Measurements from ENCODE around the gene OR8B4. TPM values are rescaled to one million over a fixed set of nuclear protein-coding genes. Genes with fewer than 3 reads are reported as not detected.
"Not testable (repeated sequence)": the region's sequence is repeated elsewhere in the genome, so short reads cannot be mapped to it uniquely, and the experiment has no call there.

The OR8B4 gene
- total RNA-seq, 6 experiments from 2014 or later = not detected

- peak; percentile 88 for TF ChIP-seq CTCF (IDR thresholded peaks at IDR 0.05)
- no peak overlapping the region; the same call in 1 of the 2 replicates for H3K4me3 Mint-ChIP-seq
- no peak overlapping the region for H3K27ac Mint-ChIP-seq
- H3K9me3 Mint-ChIP-seq = no peaks in the 10 kb centered on the region
- 0 out of 2 replicates have a peak, but pooled peaks cover 5% of the 10 kb centered on the region for H3K4me1 Mint-ChIP-seq (ENCODE audit: low read depth)
- H3K36me3 Mint-ChIP-seq (ENCODE audit: low read depth) = no peaks in the 10 kb centered on the region
- peak; percentile 29 for DNase-seq
- H3K27me3 Mint-ChIP-seq (ENCODE audit: insufficient read depth) = peaks cover 3% of the 10 kb centered on the region
Observed at GRCh38 chr11:124415356-124415923, 9.2 kb downstream of the OR8B4 start.

- Mint-ChIP-seq H3K4me3 (no peak overlapping the region), H3K27me3 (ENCODE audit: insufficient read depth) (peaks cover 5% of the 10 kb centered on the region), H3K9me3 (no peaks in the 10 kb centered on the region), H3K27ac (no peak overlapping the region), H3K36me3 (ENCODE audit: low read depth) (no peaks in the 10 kb centered on the region), H3K4me1 (ENCODE audit: low read depth) (no peaks in the 10 kb centered on the region)
- DNase-seq = no peak
- TF ChIP-seq CTCF (IDR thresholded peaks at IDR 0.05) = no peak
Observed at GRCh38 chr11:124409906-124410305, 14.8 kb downstream of the OR8B4 start.

DNA sequence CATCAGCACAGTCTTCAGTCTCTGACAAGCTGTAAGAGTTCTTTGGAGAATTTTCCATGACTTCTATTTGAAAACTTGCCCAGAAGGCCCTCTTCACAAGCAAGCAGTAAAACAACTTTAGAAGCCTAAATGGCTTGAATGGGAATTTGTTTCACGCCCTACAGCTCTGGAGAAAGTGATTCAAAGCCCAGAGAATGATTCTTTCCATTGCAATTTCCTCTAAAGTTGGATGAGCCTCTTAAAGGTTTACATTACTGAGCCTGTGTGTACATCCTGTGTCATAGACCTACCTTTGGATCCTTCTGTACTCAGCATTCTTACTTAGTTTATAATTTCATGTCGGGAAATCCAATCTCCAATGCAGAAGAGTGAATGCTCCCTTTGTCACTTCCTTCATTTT is 19.1 kb downstream of the OR8B4 start:
- Mint-ChIP-seq H3K4me1 (ENCODE audit: low read depth) (peaks cover 6% of the 10 kb centered on the region), H3K36me3 (ENCODE audit: low read depth) (no peaks in the 10 kb centered on the region), H3K27me3 (ENCODE audit: insufficient read depth) (peaks cover 5% of the 10 kb centered on the region), H3K27ac (no peak overlapping the region), H3K4me3 (no peak overlapping the region), H3K9me3 (no peaks in the 10 kb centered on the region; the same call in 1 of the 2 replicates)
- no peak for TF ChIP-seq CTCF (IDR thresholded peaks at IDR 0.05)
- DNase-seq = no peak

DNA sequence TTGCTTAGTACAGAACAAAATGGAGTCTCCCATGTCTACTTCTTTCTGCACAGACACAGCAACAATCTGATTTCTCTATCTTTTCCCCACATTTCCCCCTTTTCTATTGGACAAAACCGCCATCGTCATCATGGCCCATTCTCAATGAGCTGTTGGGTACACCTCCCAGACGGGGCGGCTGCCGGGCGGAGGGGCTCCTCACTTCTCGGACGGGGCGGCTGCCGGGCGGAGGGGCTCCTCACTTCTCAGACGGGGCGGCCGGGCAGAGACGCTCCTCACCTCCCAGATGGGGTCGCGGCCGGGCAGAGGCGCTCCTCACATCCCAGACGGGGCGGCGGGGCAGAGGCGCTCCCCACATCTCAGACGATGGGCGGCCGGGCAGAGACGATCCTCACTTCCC is 21.5 kb downstream of the OR8B4 start:
- H3K9me3 Mint-ChIP-seq; H3K4me1 Mint-ChIP-seq (ENCODE audit: low read depth); H3K36me3 Mint-ChIP-seq (ENCODE audit: low read depth); H3K4me3 Mint-ChIP-seq; DNase-seq; H3K27ac Mint-ChIP-seq; H3K27me3 Mint-ChIP-seq (ENCODE audit: insufficient read depth): not testable (repeated sequence)

GRCh38 chr11:124402326-124402922 is 22.2 kb downstream of the OR8B4 start:
- Mint-ChIP-seq H3K27ac (peak overlapping the region; percentile 72), H3K9me3 (no peaks in the 10 kb centered on the region; the same call in 1 of the 2 replicates)

More at GRCh38 chr11:124402326-124402922, 22.2 kb downstream of the OR8B4 start:
- Mint-ChIP-seq H3K36me3 (ENCODE audit: low read depth) (no peaks in the 10 kb centered on the region), H3K4me3 (no peak overlapping the region), H3K27me3 (ENCODE audit: insufficient read depth) (no peaks in the 10 kb centered on the region), H3K4me1 (ENCODE audit: low read depth) (peaks cover 6% of the 10 kb centered on the region)
- DNase-seq = peak; percentile 87
- TF ChIP-seq CTCF (IDR thresholded peaks at IDR 0.05) = peak; percentile 92

All from HFFc6 (cell line).